Panc1 (cell line): ENCODE results near the gene CCDC61. TPM values are rescaled to one million over a fixed set of nuclear protein-coding genes. Genes with fewer than 3 reads are reported as not detected.

Experiments
- ATAC-seq: fragments of 200-7000 bp; cut with Tn5 transposase; 2 replicates; pipeline ENCODE4 v1.9.1; 2020; ENCODE audit warnings: mild to moderate bottlenecking, moderate library complexity
- Bru-seq: library from RNA; stranded (reverse); fragments of 400-500 nt; gene quantifications from one replicate; lab custom pipeline; 2021; lab: Mats Ljungman, UMichigan
- BruChase-seq, 2 experiments: library from RNA; stranded (reverse); fragments of 400-500 nt; gene quantifications; one replicate each; lab custom pipeline; 2021; lab: Mats Ljungman, UMichigan
- BruUV-seq: library from RNA; stranded (reverse); fragments of 400-500 nt; replicated peaks from 2 replicates; lab custom pipeline; 2021; lab: Mats Ljungman, UMichigan
- CTCF ChIA-PET: fragments of 300-600 bp; sonication (Branson Sonifier 250); formaldehyde crosslinking; loops from one replicate; lab custom pipeline; 2022; ENCODE audit warnings: antibody characterized with exemption; lab: Charles Lee
- POLR2A ChIA-PET: fragments of 300-600 bp; sonication (Branson Sonifier 250); formaldehyde crosslinking; loops from one replicate; lab custom pipeline; 2022; ENCODE audit warnings: antibody characterized with exemption; lab: Charles Lee
- DNase-seq: peaks from one replicate; pipeline ENCODE4 v3.0.0-alpha.2; 2010; ENCODE audit warnings: low read depth, low spot score
- H3K27ac ChIP-seq: 2 replicates; pipeline ENCODE4 v1.5.1; 2011; ENCODE audit warnings: mild to moderate bottlenecking, low read length, inconsistent platforms
- H3K27me3 ChIP-seq: fragments of 200-500 bp; sonication (Bioruptor generic); 2 replicates; pipeline ENCODE4 v1.6.0; 2014; ENCODE audit warnings: low read length, inconsistent platforms; ENCODE audit not compliant: control insufficient read depth, insufficient read depth
- H3K36me3 ChIP-seq: fragments of 200-500 bp; sonication (Bioruptor generic); 2 replicates; pipeline ENCODE4 v1.5.1; 2014; ENCODE audit warnings: inconsistent platforms, mild to moderate bottlenecking, low read length, moderate library complexity; ENCODE audit not compliant: control insufficient read depth, insufficient read depth
- H3K4me1 ChIP-seq: 2 replicates; pipeline ENCODE4 v1.5.1; 2011; ENCODE audit warnings: inconsistent platforms, mild to moderate bottlenecking, low read length, moderate library complexity; ENCODE audit not compliant: control insufficient read depth, insufficient read depth
- H3K4me3 ChIP-seq, 2 experiments: 2 replicates each; pipeline ENCODE4 v1.5.1; 2011 to 2012; ENCODE audit warnings: low read depth in 2 of 2, low read length in 2 of 2, mild to moderate bottlenecking in 2 of 2, inconsistent platforms in 1 of 2, moderate library complexity in 1 of 2
- H3K9me3 ChIP-seq: fragments of 200-500 bp; sonication (Bioruptor generic); 2 replicates; pipeline ENCODE4 v1.5.1; 2014; ENCODE audit warnings: low read depth, mild to moderate bottlenecking, inconsistent platforms, low read length, moderate library complexity; ENCODE audit not compliant: control insufficient read depth, insufficient read depth
- CTCF ChIP-seq: fragments of 450-650 bp; IDR thresholded peaks from 2 replicates; pipeline ENCODE4 v1.5.1; 2017; ENCODE audit warnings: mild to moderate bottlenecking
- POLR2AphosphoS5 ChIP-seq: IDR thresholded peaks from 2 replicates; pipeline ENCODE4 v1.6.1; 2012; ENCODE audit warnings: mild to moderate bottlenecking, low read depth, low read length, moderate library complexity
- REST ChIP-seq, 2 experiments: IDR thresholded peaks; 2 replicates each; pipeline ENCODE4 v1.6.1; 2011 to 2012; ENCODE audit warnings: low read depth in 2 of 2, control low read depth in 1 of 2, low read length in 1 of 2, mild to moderate bottlenecking in 1 of 2, moderate library complexity in 1 of 2; ENCODE audit not compliant: insufficient read depth in 1 of 2
- SIN3A ChIP-seq: IDR thresholded peaks from 2 replicates; pipeline ENCODE4 v1.6.1; 2012; ENCODE audit warnings: low read depth, mild to moderate bottlenecking, low read length, moderate library complexity, borderline replicate concordance; ENCODE audit not compliant: insufficient read depth
- TCF7L2 ChIP-seq: IDR thresholded peaks from 2 replicates; pipeline ENCODE4 v1.6.1; 2011; ENCODE audit warnings: mild to moderate bottlenecking, low read depth, low read length, inconsistent platforms
- in situ Hi-C: cut with HindIII; loops from 2 replicates; pipeline ENCODE4 v1.10.0; 2016; ENCODE audit warnings: low sequenced_read_pairs, low pct_unique_long_range_greater_than_20kb
- intact Hi-C: fragments of 100-400 bp; cut with micrococcal nuclease; formaldehyde crosslinking; loops from one replicate; pipeline ENCODE4 v1.10.0; 2022; ENCODE audit not compliant: unreplicated experiment
- long read RNA-seq: library from polyadenylated mRNA; unstranded; transcript quantifications from one replicate; pipeline ENCODE4 v2.0.0, GENCODE V29; 2021; ENCODE audit not compliant: unreplicated experiment
- polyA plus RNA-seq: library from polyadenylated mRNA; unstranded; fragments of >200 nt; gene quantifications from one replicate; pipeline ENCODE4 v1.2.1, GENCODE V29; 2012; ENCODE audit warnings: missing spikeins; ENCODE audit not compliant: insufficient read length
- total RNA-seq: library from RNA; stranded (reverse); gene quantifications from one replicate; pipeline ENCODE4 v1.2.1, GENCODE V29; 2021; ENCODE audit not compliant: unreplicated experiment

The CCDC61 gene
- total RNA-seq (17.9 TPM), Bru-seq, nascent RNA (percentile 62 among the genes with signal in this experiment), BruChase-seq, experiment 1, labeled RNA remaining after a 2-hour chase (percentile 70 among the genes with signal in this experiment), BruChase-seq, experiment 2, labeled RNA remaining after a 6-hour chase (percentile 69 among the genes with signal in this experiment)
- polyA plus RNA-seq, result 15.2 TPM
- long read RNA-seq, transcript CCDC61-204 (14 exons, 1,817 nt), result major isoform, 8 of 23 reads
- long read RNA-seq, partial matches to known transcripts, result 7 of 23 reads
- long read RNA-seq, other reads (novel, unspliced or antisense), result 8 of 23 reads

- DNase-seq (peak; percentile 97), ATAC-seq (peak; percentile 99)
- Histone ChIP-seq H3K27ac (peak within 1 kb of the TSS; percentile 93), H3K4me3 (peak within 1 kb of the TSS; percentile 59 to 97), H3K9me3 (no peaks in the 10 kb centered on the region), H3K36me3 (peaks cover 3% of the 10 kb centered on the region; the same call in 1 of the 2 replicates), H3K27me3 (no peaks in the 10 kb centered on the region), H3K4me1 (peaks cover 8% of the 10 kb centered on the region)
- intact Hi-C loops, result no loop called here
- BruUV-seq, result no TSS peak
- POLR2A ChIA-PET, result interaction anchor here (0.5 to 0.7 kb wide), 4 partner anchors 11 to 813 kb away, joined by 3 to 22 read pairs (median 4); no protein-coding TSS in a partner anchor
- TF ChIP-seq TCF7L2 (no peak), POLR2AphosphoS5 (peak; percentile 75)
- in situ Hi-C loops, result no loop called here
- CTCF ChIA-PET, result no interaction called here
These were observed at the start of gene CCDC61 for GRCh38 chr19:45994998-45995714. TSS of gene CCDC61 (plus strand) at chr19:45995467. CDS start at chr19:46003019, 7,552 bp downstream.

- H3K27me3 ChIP-seq, result no peaks in the 10 kb centered on the region
- no peak for ATAC-seq
- intact Hi-C loops, result no loop called here
- no peak overlapping the region for H3K27ac ChIP-seq
- DNase-seq, result no peak
- no peaks in the 10 kb centered on the region for H3K9me3 ChIP-seq
- BruUV-seq, result no TSS peak
- POLR2A ChIA-PET, result no interaction called here
- no peaks in the 10 kb centered on the region for H3K36me3 ChIP-seq
- H3K4me1 ChIP-seq, result no peaks in the 10 kb centered on the region
- H3K4me3 ChIP-seq, result no peak overlapping the region
- TF ChIP-seq SIN3A (no peak), POLR2AphosphoS5 (no peak), TCF7L2 (no peak), CTCF (no peak), REST (IDR thresholded peaks at IDR 0.05; ENCODE audit: insufficient read depth in 1 of 2, low read depth in 2 of 2, low read length in 1 of 2) (no peak)
- in situ Hi-C loops, result no loop called here
- CTCF ChIA-PET, result no interaction called here
These were observed 47.3 kb upstream of the CCDC61 start for GRCh38 chr19:45947926-45948325.
